Astrocyte of the spinal cord (primary cell): Measurements from ENCODE around the gene TAAR6.
"Not testable (repeated sequence)": the region's sequence is repeated elsewhere in the genome, so short reads cannot be mapped to it uniquely, and the experiment has no call there.

Experiments used
- DNase-seq: peaks from one replicate; pipeline ENCODE4 v3.0.0; 2011; ENCODE audit warnings: low read depth, low spot score
- H3K4me3 ChIP-seq: 2 replicates; pipeline ENCODE4 v1.5.1; 2011; ENCODE audit warnings: low read depth, mild to moderate bottlenecking, low read length, moderate library complexity
- in situ Hi-C: cut with HindIII; loops from 2 replicates; pipeline ENCODE4 v1.10.0; 2017; ENCODE audit warnings: low sequenced_read_pairs
- TF ChIP-seq, protein P1 (sequence below): IDR thresholded peaks from 2 replicates; pipeline ENCODE4 v1.5.1; 2012; ENCODE audit warnings: low read depth, mild to moderate bottlenecking, low read length, inconsistent platforms

Gene TAAR6

DNA sequence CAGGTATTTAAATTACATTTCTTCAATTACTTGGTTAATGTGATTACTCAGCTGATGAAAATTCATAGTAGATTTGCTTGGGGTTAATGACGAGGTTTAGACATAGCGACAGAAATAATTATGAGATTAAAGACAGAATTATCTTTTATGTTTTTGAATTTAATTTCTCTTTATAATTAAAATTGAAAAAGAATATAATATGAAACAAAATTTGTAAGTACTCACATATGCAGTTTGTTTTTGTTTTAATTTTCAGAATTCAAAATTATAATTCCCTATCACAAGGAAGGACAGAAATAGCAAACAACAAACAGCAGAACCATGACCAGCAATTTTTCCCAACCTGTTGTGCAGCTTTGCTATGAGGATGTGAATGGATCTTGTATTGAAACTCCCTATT, 17.8 kb upstream of the TAAR6 start, which contains the start of gene TAAR8:
Gene TAAR8, plus strand, starts transcription at position 301 of the 400 bp plus-strand sequence. Its CDS starts 21 bp downstream, at position 322.
- no peak within 1 kb of the TSS for H3K4me3 ChIP-seq
- TF ChIP-seq, protein P1, sequence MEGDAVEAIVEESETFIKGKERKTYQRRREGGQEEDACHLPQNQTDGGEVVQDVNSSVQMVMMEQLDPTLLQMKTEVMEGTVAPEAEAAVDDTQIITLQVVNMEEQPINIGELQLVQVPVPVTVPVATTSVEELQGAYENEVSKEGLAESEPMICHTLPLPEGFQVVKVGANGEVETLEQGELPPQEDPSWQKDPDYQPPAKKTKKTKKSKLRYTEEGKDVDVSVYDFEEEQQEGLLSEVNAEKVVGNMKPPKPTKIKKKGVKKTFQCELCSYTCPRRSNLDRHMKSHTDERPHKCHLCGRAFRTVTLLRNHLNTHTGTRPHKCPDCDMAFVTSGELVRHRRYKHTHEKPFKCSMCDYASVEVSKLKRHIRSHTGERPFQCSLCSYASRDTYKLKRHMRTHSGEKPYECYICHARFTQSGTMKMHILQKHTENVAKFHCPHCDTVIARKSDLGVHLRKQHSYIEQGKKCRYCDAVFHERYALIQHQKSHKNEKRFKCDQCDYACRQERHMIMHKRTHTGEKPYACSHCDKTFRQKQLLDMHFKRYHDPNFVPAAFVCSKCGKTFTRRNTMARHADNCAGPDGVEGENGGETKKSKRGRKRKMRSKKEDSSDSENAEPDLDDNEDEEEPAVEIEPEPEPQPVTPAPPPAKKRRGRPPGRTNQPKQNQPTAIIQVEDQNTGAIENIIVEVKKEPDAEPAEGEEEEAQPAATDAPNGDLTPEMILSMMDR = no peak
- in situ Hi-C loops = no loop called here
- DNase-seq = no peak

DNA sequence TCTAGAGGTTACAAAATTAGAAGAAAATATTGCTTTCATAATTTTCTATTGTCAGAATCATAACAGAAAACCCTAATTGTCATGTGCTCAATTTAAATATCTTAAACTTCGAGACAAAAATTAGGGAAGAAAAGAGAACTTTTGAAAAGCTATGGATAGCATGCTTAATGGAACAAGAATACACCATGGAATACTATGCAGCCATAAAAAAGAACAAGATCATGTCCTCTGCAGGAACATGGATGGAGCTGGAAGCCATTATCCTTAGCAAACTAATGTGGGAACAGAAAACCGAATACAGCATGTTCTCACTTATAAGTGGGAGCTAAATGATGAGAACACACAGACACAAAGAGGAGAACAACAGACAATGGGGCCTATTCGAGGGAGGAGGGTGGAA, 10.0 kb upstream of the TAAR6 start:
- in situ Hi-C loops, DNase-seq, H3K4me3 ChIP-seq: not testable (repeated sequence)

DNA sequence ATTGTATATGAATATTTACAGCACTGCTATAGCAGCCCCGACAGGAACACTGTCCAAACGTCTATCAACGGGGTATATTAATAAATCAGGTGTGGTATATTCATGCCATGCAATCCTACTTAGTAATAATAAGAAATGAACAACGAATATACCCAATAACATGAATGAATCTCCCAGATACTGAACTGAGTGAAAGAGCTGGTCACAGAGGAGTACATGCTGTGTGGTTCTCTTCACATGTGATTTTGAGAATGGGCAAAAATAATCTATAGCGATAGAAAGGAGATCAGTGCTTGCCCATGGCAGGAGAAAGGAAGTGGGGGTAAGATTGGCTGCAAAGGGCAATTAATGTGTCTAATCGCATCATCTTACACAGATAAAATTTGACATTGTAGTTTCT, 3.7 kb upstream of the TAAR6 start:
- TF ChIP-seq, protein P1 = no peak
- in situ Hi-C loops = no loop called here
- H3K4me3 ChIP-seq = no peak overlapping the region
- DNase-seq = no peak

DNA sequence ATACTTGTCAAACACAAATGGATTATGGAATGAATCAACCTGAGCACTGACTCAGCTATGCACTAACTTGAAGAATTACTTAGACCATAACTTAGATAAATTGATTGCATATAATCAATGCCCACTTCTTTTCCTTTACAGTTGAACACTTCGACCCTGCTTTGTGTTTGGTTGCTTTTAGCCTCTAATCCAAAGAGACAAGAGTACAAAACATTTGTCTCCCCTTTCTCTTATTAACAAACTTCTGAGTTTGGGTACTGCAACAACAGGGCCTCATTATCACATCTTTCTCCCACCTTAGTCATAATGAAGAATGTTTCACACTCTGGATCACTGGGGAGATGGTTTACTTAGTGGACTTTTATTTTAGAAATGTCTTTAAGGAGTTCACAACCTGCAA, 2.6 kb upstream of the TAAR6 start:
- in situ Hi-C loops = no loop called here
- H3K4me3 ChIP-seq = no peak overlapping the region
- TF ChIP-seq, protein P1 = no peak
- DNase-seq = no peak

DNA sequence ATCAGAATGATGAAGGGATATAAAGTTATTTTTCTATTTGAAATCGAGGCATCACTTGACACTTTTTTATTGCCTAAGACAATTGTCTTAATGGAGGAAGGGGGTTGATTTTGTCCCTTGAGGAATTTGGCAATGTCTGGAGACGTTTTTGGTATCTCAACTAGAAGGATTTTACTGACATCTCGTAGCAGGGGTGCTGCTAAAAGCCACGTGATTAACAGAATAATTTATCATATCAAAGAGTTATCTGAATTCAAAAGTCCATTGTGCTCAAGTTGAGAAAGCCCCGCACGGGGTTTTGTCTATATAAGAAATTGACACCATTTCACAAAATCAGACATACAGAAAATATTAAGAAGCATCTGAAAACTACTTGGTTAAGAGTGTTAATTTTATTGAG, 1.5 kb upstream of the TAAR6 start:
- in situ Hi-C loops = no loop called here

DNA sequence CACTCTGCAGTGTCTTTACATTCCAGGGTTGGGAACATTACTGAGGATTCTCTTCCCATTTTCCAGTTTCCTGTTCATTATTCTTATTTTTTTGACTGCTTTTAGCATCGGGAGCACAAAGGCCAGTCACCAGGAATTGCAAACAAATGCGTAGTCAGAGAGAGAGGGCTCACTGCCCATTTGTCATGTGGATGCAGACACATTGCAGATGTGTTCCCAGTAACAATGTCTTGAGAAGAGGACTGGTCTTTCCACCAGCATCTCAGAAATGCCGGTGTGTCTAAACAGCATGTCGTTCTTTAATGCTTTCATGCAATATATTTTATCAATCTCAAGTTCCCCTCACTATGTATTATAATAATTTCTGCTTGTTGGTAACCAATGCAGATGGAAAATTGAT, 952 bp upstream of the TAAR6 start:
- no peak for DNase-seq
- H3K4me3 ChIP-seq = no peak overlapping the region
- TF ChIP-seq, protein P1 = no peak
- in situ Hi-C loops = no loop called here

More for the DNA sequence above, 1.5 kb upstream of the TAAR6 start:
- TF ChIP-seq, protein P1 = no peak
- no peak for DNase-seq
- no peak overlapping the region for H3K4me3 ChIP-seq

DNA sequence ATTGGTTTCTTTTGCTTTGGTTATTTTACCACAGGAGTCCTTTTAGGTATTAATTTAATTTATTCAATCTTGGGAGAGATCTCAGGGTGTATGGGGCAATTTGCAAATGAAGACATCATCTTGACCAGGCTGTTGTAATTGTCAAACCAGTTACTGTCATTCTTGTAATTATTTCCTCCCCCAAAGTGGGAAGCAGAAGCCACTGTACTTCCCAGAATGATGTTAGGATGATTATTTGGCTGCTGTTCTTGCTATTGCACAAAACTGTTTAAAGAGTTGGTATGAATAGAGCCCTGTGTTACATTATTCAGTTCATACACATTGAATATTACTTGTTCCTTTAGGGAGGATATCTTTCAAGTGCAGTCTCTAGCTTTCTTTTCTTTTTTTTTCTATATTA, 1.7 kb downstream of the TAAR6 start:
- no peak overlapping the region for H3K4me3 ChIP-seq
- TF ChIP-seq, protein P1 = no peak
- in situ Hi-C loops = no loop called here
- DNase-seq = no peak
